NCI-H1092 (cell line): ENCODE results near the gene ELMOD1.
A peak's percentile ranks its signal among the peaks of the same experiment; 100 is the strongest.
"Not testable (repeated sequence)": the region's sequence is repeated elsewhere in the genome, so short reads cannot be mapped to it uniquely, and the experiment has no call there.

ENCODE experiments used
- DNase-seq: peaks from one replicate; lab custom pipeline; 2025; lab: John Stamatoyannopoulos, UW

The ELMOD1 gene

GRCh38 chr11:107590460-107591377 is at the start of gene ELMOD1:
Gene ELMOD1 (plus strand): TSS chr11:107591147. CDS start chr11:107618190, 27,043 bp downstream.
- no peak for DNase-seq

DNA sequence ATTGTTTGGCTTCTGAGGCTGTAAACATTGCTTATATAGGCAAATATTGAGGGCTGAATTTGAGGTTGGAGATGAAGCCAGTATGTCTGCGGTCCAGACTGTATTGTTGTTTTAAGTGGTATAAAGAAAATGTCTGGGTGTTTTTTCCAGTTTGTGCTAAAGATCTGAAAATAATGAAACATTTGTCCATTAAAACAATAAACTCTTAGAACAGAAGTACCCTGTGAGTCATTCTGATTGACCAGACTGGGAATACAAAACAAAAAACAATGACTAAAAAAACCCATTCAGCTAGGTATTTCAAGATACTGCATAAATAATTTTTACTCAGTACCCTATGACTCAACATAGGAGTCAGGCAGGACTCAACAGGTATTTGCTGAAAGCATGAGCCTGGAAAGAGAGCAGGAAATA is 45.8 kb upstream of the ELMOD1 start:
- DNase-seq = no peak

- DNase-seq = no peak
These were observed 43.0 kb upstream of the ELMOD1 start for GRCh38 chr11:107547961-107548360.

DNA sequence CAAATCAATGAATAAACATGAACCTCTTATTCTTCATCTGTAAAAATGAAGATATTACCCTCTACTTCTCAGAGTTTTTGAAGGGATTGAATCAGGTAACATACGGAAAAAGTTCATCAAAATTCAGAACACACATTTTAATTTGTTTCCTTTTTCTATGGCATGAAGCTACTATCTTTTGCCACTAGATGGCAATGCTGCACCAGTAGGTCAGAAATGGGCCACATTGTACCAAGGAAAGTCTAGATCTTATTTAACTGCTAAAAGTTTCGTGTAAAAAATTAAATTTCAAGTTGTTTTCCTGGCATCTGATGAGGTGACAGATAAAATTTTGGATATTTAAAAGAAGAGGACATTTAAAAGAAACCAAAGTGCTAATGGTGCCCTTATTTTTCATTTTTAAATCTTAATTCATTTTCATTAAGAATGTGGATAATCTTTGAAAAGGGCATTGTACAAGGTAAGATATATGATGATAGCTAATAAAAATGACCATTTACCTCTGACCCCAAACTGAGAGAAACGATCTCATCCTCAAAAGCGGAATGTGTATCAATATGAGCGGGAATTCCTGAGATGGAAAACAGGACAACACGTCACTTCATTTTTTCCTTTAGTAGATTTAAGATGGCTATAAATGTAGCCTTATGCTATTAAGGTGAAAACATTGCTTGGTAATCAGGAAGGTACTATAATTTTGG is 41.5 kb upstream of the ELMOD1 start:
- DNase-seq = peak; percentile 10

- no peak for DNase-seq
These were observed 41.0 kb upstream of the ELMOD1 start for GRCh38 chr11:107549954-107550285.

DNA sequence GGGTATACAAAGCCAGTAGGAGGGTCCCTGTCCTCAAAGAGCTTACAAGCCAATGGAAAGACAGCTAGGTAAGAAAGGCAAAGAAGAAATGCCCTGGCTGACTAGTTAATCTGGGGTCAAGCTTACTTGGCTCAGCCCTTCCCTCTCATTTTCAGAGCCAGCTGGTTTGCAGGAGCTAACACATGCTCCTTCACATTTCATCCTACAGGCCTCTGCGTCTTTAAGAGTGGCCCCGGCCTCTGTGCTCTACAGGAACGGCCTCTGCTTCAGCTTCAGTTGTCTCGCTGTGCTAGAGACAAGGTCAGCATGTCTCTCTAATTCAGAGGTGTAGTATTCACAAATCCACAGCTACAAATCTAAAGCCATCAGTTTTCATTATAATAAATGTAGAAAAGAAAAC is 40.6 kb upstream of the ELMOD1 start:
- no peak for DNase-seq

- DNase-seq = no peak
These were observed 29.3 kb upstream of the ELMOD1 start for GRCh38 chr11:107561688-107562087.

DNA sequence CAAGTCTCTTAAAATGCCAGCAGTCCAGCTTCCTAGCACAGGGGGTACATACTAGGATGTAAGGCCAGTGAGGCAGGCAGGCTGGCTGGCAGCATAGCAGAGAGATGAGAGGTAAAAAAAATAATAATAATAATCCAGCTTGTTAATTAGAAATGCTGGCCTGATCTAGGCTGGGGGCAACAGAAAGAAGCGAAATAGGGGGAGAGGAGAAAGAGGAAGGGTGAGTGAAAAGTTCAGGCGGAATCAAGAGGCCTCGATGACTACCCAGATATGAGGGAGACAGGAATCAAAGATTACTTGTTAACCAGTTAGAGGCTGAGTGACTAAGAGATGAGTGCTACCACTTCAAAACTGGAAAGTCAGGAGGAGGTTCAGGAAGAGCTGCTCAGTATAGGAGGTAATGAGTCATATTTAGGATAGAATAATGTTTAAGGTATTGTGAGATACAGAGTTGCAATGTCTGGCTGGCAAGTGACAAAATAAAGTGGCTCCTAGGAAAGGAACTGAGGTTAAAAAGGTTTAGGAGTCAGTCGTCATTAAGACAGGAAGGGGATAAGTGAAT is 28.2 kb upstream of the ELMOD1 start:
- DNase-seq = no peak

DNA sequence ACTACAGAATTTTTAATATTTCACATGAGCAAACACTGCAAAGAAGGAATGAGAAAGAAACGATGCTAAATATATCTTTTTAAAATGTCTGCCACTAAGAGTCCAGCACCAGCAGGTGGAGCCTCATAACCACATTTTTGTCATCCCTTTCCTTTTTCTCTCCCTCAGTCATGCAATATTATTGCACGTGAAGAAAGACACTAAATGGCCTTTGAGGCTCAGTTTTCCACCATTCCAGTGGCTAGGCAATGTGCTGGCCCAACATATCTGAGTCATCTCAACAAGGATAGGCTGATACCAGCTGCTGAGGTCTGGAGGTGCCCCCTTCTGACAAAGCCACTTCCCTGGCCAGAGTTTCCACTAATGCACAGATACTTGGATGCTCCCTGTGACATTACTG is 27.2 kb upstream of the ELMOD1 start:
- DNase-seq = peak; percentile 10

GRCh38 chr11:107564877-107565218 is 26.1 kb upstream of the ELMOD1 start:
- DNase-seq = no peak

DNA sequence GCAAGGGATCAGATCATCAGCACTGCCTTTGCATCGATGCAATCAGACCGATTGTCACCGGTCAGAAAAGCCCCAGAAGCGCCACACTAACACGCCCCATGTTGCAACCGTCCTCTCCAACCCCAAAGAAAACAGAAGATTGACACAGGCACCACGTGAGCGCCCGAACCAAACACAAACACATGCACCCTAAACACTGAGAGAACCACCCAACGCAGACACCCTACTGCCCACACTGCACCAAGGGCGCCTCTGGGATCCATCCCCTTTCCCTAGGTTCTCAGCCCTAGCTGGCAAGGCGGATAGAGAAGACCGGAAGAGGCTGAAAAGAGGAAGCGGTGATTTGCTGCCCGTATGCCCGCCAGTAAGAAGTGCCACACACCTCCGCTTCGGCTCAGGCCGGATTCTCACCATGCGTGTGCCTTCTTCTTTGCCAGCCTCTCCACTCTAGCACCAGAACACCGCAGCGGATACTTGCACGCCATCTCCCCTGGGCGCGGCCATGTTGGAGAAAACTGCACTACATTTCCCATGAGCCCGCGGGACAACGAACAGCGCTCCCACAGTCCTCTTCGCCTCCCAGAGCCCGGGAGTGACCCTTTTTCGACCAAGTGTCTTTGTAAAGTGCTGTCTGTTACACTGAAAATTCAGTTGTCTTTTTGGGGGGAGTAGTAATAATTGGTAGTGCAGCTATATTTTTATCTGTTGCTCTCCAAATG is 25.6 kb upstream of the ELMOD1 start, which contains the start of gene ALKBH8:
Gene ALKBH8, minus strand, starts transcription at position 517 of the 719 bp plus-strand sequence. CDS start 4,842 bp downstream, outside the sequence.
- peak; percentile 56 for DNase-seq

GRCh38 chr11:107565955-107566501 is 24.9 kb upstream of the ELMOD1 start:
- DNase-seq = not testable (repeated sequence)

DNA sequence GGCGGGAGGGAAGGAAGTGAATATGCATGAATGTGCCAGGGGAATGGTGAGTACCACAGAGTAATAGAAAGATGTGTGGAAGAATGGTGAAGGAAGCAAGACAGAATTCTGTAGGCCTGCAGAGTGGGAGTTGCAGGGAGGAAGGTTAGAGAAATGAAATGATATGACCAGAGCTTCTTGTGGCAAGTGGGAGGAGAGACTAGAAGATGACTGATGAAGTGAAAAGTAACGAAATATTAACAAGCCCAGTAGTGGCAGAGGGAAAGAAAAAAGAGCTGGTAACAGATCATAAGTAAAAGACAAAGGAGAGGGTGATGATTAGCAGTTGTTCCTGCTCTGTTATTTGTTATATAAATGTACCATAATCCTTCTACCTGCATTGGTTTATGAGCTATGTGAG is 24.4 kb upstream of the ELMOD1 start:
- no peak for DNase-seq

DNA sequence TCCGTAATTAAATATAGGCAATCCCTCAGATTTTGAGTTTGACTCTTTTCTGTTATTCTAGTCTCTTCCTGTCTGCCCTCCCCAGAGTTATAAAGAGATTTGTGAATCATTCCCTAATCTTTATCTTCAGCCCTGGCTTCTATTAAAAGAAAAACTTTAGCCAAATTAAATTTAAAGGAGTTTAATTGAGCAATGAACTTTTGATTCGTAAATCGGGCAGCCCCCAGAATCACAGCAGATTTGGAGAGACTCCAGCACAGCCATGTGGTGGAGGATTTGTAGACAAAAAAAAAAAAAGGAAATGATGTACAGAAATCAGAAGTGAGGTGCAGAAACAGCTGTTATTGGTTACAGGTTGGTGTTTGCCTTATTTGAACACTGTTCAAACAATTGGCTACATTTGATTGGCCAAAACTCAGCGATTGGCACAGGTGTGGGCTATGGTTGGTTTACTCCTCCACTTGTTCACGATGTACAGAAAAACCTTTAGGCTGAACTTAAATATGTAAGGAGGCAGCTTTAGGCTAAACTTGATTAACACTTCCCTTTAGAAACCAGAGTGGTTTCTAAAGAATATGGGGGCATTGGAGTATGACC is 23.1 kb upstream of the ELMOD1 start:
- no peak for DNase-seq

GRCh38 chr11:107570015-107570414 is 20.9 kb upstream of the ELMOD1 start:
- DNase-seq = no peak

- DNase-seq = no peak
These were observed 17.5 kb upstream of the ELMOD1 start for GRCh38 chr11:107573438-107573837.

- DNase-seq = not testable (repeated sequence)
These were observed 14.2 kb upstream of the ELMOD1 start for GRCh38 chr11:107576497-107577345.

DNA sequence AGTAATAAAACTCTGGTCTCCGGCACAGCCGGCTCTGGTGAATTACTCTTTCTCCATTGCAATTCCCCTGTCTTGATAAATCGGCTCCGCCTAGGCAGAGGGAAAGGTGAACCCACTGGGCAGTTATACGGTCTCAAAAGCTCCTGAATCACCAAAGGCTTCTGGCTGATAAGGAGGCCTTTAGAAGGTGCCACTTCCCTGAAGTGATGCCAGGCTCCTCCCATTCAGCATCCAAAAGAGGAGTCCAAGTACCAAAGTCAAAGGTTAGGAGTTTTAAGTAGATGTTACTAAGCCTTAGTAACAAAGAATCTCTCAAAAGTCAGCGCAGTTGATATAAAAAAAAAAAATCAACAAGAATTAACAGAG is 13.6 kb upstream of the ELMOD1 start:
- no peak for DNase-seq

- DNase-seq = not testable (repeated sequence)
These were observed 11.8 kb upstream of the ELMOD1 start for GRCh38 chr11:107579169-107579568.

DNA sequence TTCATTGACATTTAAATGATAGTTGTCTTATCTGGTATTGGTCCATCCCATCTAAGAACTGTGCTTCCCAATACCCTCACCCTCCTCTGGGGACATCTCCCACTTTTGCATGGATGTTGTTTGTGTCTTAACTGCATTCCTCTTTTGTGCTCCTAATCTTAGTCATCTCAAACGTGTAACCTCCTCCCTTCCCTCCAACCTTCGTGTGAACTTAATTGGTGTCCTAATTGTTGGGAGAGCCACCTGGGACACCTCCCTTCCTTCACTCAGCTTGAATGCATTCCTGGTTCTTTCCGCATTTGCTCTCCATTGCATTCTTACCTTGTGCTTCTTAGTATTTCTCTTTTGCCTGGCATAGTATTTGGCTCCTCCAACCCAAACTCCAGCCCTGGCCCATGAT is 9.8 kb upstream of the ELMOD1 start:
- DNase-seq = no peak
